Liver (tissue), 9 donors: ENCODE data around the gene ZNF746. TPM values are rescaled to one million over a fixed set of nuclear protein-coding genes. Genes with fewer than 3 reads are reported as not detected.

Experiments used
- DNase-seq: peaks from one replicate; pipeline ENCODE4 v3.0.0-alpha.2; 2017; ENCODE audit warnings: low spot score
- H3K27ac ChIP-seq, 2 donors: one replicate each; pipeline ENCODE4 v1.7.0; 2013; ENCODE audit warnings: inconsistent platforms in 2 of 2, low read length in 2 of 2, control low read depth in 1 of 2, low read depth in 1 of 2, mild to moderate bottlenecking in 1 of 2
- H3K27me3 ChIP-seq, 4 donors: one replicate each; pipeline versions ENCODE4 v1.6.1 to v1.7.0; 2013; ENCODE audit warnings: low read length in 3 of 4, inconsistent platforms in 1 of 4, mild to moderate bottlenecking in 1 of 4, moderate library complexity in 1 of 4; ENCODE audit not compliant: control insufficient read depth in 4 of 4, insufficient read depth in 4 of 4
- H3K36me3 ChIP-seq, 4 donors: one replicate each; pipeline versions ENCODE4 v1.6.1 to v1.7.0; 2013; ENCODE audit warnings: low read length in 3 of 4, mild to moderate bottlenecking in 3 of 4, low read depth in 1 of 4, moderate library complexity in 1 of 4; ENCODE audit not compliant: control insufficient read depth in 4 of 4, insufficient read depth in 3 of 4
- H3K4me1 ChIP-seq, 4 donors: one replicate each; pipeline versions ENCODE4 v1.6.1 to v1.7.0; 2013; ENCODE audit warnings: low read length in 3 of 4, mild to moderate bottlenecking in 3 of 4, moderate library complexity in 1 of 4; ENCODE audit not compliant: control insufficient read depth in 4 of 4, insufficient read depth in 4 of 4
- H3K4me3 ChIP-seq, 3 donors: one replicate each; pipeline versions ENCODE4 v1.6.1 to v1.7.0; 2013; ENCODE audit warnings: low read length in 3 of 3, control low read depth in 1 of 3, low read depth in 1 of 3, mild to moderate bottlenecking in 1 of 3
- H3K9ac ChIP-seq, 2 donors: one replicate each; pipeline ENCODE4 v1.7.0; 2013; ENCODE audit warnings: low read length in 2 of 2, mild to moderate bottlenecking in 2 of 2, moderate library complexity in 2 of 2, control low read depth in 1 of 2, low read depth in 1 of 2
- H3K9me3 ChIP-seq, 4 donors: one replicate each; pipeline versions ENCODE4 v1.6.1 to v1.7.0; 2013; ENCODE audit warnings: low read length in 3 of 4; ENCODE audit not compliant: control insufficient read depth in 4 of 4
- CTCF ChIP-seq: fragments of 150-350 bp; IDR thresholded peaks from 2 replicates; pipeline ENCODE4 v1.5.1; 2017; ENCODE audit warnings: improper control_type of control experiment, low read depth, low read length; ENCODE audit not compliant: missing input control
- EGR1 ChIP-seq, 2 donors: IDR thresholded peaks; 2 replicates each; pipeline ENCODE4 v1.6.1; 2016 to 2018; ENCODE audit warnings: antibody characterized with exemption in 2 of 2, low read depth in 2 of 2
- GABPA ChIP-seq, 2 donors: IDR thresholded peaks in 1 of 2; conservative IDR thresholded peaks in 1 of 2; 2 replicates each; pipeline ENCODE4 v1.6.1; 2016; ENCODE audit warnings: antibody characterized with exemption in 2 of 2, mild to moderate bottlenecking in 1 of 2, moderate library complexity in 1 of 2
- HNF4A ChIP-seq, 2 donors: conservative IDR thresholded peaks; 2 replicates each; pipeline ENCODE4 v1.6.1; 2016; ENCODE audit warnings: antibody characterized with exemption in 2 of 2, mild to moderate bottlenecking in 2 of 2
- HNF4G ChIP-seq: IDR thresholded peaks from 2 replicates; pipeline ENCODE4 v1.6.1; 2016; ENCODE audit warnings: antibody characterized with exemption
- NR2F2 ChIP-seq: IDR thresholded peaks from 2 replicates; pipeline ENCODE4 v1.6.1; 2016; ENCODE audit warnings: antibody characterized with exemption
- RAD21 ChIP-seq, 2 donors: IDR thresholded peaks; 2 replicates each; pipeline ENCODE4 v1.6.1; 2016; ENCODE audit warnings: antibody characterized with exemption in 2 of 2, mild to moderate bottlenecking in 2 of 2
- REST ChIP-seq: IDR thresholded peaks from 2 replicates; pipeline ENCODE4 v1.6.1; 2016; ENCODE audit warnings: antibody characterized with exemption, mild to moderate bottlenecking
- TAF1 ChIP-seq: conservative IDR thresholded peaks from 2 replicates; pipeline ENCODE4 v1.6.1; 2016; ENCODE audit warnings: antibody characterized with exemption, mild to moderate bottlenecking
- YY1 ChIP-seq: IDR thresholded peaks from 2 replicates; pipeline ENCODE4 v1.6.1; 2016; ENCODE audit warnings: antibody characterized with exemption, mild to moderate bottlenecking
- ZBTB33 ChIP-seq: IDR thresholded peaks from 2 replicates; pipeline ENCODE4 v1.6.1; 2016; ENCODE audit warnings: antibody characterized with exemption
- WGBS: extraction: QIAGEN DNeasy Blood & Tissue Kit; methylation state at CpG from one replicate; pipeline ENCODE4 v1.1.7; 2013; 5-methylcytosine and 5-hydroxymethylcytosine counted together
- polyA plus RNA-seq, 2 donors: library from polyadenylated mRNA; stranded (reverse) in 1 of 2; unstranded in 1 of 2; fragments of 200-250 nt in 1 of 2; fragments of >200 nt in 1 of 2; fragmentation: Nextera tagmentation in 1 of 2; extraction: Ambion mirVana in 1 of 2; gene quantifications; one replicate each; pipeline versions ENCODE4 v1.2.1 to v1.2.3, GENCODE V29; 2013 to 2015
- total RNA-seq, 2 donors: library from RNA; depleted of rRNA; stranded (reverse); fragments of >200 nt; gene quantifications; one replicate each; pipeline ENCODE4 v1.2.3, GENCODE V29; 2014
- TF ChIP-seq, protein P1 (sequence below): IDR thresholded peaks from 2 replicates; pipeline ENCODE4 v1.6.1; 2016; ENCODE audit warnings: antibody characterized with exemption
- donor health status: healthy.
- donor health status: healthy.
- donor health status: healthy.
- donor health status: healthy.
- donor health status: healthy.

Gene ZNF746
- total and polyA plus RNA-seq, 4 donors: 3.8 to 13.5 (median 9.2) TPM

DNA sequence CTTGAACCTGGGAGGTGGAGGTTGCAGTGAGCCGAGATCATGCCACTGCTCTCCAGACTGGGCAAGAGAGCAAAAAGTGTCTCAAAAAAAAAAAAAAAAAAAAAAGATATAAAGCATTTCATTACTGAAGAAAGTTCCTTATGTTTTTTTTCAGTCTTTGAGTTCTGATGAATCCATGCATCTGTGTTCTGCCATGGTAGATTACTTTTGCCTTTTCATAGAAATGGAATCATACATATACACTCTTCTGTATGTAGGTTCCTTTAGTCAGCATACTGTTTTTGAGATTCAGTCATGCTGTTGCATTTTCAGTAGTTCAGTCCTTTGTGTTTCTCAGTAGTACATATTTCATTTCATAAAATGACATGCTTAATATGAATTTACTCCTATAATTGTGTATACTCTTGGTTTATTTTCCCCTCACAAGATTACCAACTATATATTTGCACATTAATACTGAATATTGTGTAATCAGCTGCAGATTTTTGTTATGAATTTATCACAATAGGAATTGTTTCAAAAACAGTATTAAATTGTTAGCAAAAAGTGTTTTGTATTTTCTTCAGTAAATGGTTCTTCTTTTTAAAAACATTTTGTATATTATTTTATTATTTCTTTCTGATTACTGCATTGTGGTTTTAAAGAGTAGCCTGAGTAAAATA lies 34.0 kb downstream of the ZNF746 start (continued):
- TF ChIP-seq RAD21 (IDR thresholded peaks at IDR 0.05) (no peak), HNF4A (conservative IDR thresholded peaks at IDR 0.05) (no peak)

DNA sequence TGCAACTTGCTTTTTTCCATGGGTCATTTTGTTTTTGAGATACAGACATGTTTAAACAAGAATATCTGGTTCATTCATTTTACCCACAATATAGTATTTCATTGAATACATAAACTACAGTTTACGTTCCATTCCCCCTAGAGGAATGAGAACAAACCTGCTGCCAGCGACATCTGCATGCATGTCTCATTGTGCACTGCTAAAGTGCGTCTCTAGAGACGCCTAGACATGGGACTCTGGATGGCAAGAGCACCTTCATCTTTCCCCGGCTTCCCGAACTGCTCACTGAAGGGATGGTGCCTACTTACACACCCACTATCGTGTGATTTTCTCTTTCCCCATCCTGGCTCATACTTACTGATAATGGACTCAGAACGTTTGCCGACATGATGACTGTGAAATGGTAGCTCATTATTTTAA lies 35.5 kb downstream of the ZNF746 start:
- no peak for TF ChIP-seq YY1
- TF ChIP-seq, protein P1, sequence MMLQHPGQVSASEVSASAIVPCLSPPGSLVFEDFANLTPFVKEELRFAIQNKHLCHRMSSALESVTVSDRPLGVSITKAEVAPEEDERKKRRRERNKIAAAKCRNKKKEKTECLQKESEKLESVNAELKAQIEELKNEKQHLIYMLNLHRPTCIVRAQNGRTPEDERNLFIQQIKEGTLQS: no peak
- no peak overlapping the region for H3K9ac ChIP-seq
- no peak for DNase-seq
- H3K36me3 ChIP-seq: no peaks in the 10 kb centered on the region
- no peaks in the 10 kb centered on the region for H3K9me3 ChIP-seq
- H3K4me3 ChIP-seq: no peak overlapping the region
- H3K4me1 ChIP-seq: peaks cover 5 to 19% (median 13%) of the 10 kb centered on the region in 4 donors
- H3K27me3 ChIP-seq: no peaks in the 10 kb centered on the region
- H3K27ac ChIP-seq: no peak overlapping the region
- WGBS: 89% methylated on average over 9 of the region's 9 CpGs

- no peak for TF ChIP-seq NR2F2
- TF ChIP-seq CTCF: peak; percentile 57
- peak; percentile 93 for TF ChIP-seq YY1
- TF ChIP-seq REST: peak; percentile 21
- TF ChIP-seq ZBTB33: no peak
- TF ChIP-seq HNF4G: no peak
- TF ChIP-seq TAF1: no peak
- no peak for TF ChIP-seq EGR1 (IDR thresholded peaks at IDR 0.05; ENCODE audit: low read depth in 2 of 2)
- peak in 1 of 2 donors; percentile 31 for TF ChIP-seq GABPA (IDR thresholded peaks at IDR 0.05 in 1 of 2, conservative IDR thresholded peaks at IDR 0.05 in 1 of 2)
- TF ChIP-seq RAD21 (IDR thresholded peaks at IDR 0.05): peak; percentile 30 to 55
- no peak within 1 kb of the TSS for H3K27ac ChIP-seq
These were observed 36.9 kb downstream of the ZNF746 start, which contains the start of gene ZNF777 for GRCh38 chr7:149460493-149461277. ZNF777 (minus strand) TSS chr7:149461062; CDS start chr7:149456022, 5,040 bp downstream.

More at GRCh38 chr7:149460493-149461277, 36.9 kb downstream of the ZNF746 start, which contains the start of gene ZNF777:
- Histone ChIP-seq H3K9ac (peak within 1 kb of the TSS in 1 of 2 donors; percentile 42), H3K4me3 (peak within 1 kb of the TSS; percentile 59 to 97 (median 67)), H3K4me1 (peaks cover 5 to 19% (median 15%) of the 10 kb centered on the region in 4 donors), H3K36me3 (peaks cover 0 to 5% (median under 1%) of the 10 kb centered on the region in 4 donors), H3K9me3 (no peaks in the 10 kb centered on the region), H3K27me3 (no peaks in the 10 kb centered on the region)
- DNase-seq: peak; percentile 79
- WGBS: under 1% methylated on average over 64 of the region's 64 CpGs
